Measurements from ENCODE around the gene WNT2B.

WNT2B gene

DNA sequence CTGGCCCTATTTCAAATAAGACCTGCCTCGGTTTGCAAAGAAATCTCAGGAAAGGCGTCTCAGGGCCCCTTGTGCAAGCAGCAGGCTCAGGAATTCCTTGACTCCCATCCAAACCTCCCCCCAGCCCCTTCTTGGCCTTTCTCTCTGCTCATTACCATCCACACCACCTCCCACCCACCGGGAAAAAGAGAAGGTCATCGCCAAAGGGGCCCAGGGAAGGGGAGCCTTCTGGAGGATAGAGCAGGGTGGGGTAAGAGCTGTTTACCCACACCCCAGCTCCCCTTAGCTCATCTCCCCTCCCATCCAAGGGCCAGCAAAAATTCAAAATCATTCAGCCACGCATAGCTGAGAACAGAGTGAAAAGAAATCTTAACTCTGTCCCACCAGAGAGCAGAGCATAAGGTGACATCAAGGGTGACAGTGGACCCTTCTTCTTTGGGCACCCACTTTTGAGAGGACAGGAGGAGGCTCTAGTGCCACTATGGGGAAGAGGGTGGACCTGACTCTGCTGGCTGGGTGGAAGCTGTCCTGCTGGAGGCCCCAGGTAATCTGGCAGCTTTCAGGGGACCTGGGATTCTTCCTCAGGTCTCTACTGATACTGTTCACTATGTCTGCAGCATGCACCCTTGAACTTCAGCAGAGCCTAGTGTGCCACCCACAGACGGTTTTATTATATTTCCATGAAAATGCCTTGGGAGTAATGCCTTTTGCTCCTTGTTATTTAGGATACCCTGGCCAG is 3.9 kb upstream of the WNT2B start:
- DNase-seq (ENCODE audit: low spot score) = no peak

DNA sequence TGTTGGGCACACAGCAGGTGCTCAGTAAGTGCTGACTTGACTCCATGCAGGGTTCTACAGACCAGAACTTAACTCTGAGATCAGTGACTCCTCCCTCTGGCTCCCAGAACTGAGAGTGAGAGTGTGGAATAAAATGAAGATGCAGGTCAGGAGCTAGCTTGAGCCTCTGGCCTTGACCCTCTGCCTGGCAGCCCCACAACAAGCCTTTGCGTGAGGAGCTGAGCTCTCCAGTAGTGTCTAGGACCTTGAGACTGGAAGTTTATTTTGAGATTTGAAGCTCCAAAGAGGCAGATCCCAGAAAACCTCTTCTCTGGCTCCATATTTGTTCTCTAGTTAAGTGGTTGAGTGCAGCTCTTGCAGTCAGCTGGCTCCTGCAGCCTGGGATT is 3.4 kb upstream of the WNT2B start:
- DNase-seq (ENCODE audit: low spot score) = no peak

DNA sequence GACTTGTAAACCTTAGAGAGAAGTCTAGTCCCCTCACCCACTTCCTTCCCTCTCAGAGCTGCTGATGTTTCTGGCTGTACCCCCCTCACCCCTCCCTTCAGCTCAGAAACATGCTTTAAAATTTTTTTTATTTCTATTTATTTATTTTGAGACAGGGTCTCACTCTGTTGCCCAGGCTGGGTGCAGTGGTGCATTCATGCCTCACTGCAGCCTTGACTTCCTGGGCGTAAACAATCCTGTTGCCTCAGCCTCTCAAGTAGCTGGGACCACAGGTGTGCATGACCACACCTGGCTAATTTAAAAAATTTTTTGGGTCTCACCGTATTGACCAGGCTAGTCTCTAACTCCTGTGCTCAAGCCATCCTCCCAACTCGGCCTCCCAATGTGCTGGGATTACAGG is 2.9 kb upstream of the WNT2B start:
- DNase-seq (ENCODE audit: low spot score) = no peak

DNA sequence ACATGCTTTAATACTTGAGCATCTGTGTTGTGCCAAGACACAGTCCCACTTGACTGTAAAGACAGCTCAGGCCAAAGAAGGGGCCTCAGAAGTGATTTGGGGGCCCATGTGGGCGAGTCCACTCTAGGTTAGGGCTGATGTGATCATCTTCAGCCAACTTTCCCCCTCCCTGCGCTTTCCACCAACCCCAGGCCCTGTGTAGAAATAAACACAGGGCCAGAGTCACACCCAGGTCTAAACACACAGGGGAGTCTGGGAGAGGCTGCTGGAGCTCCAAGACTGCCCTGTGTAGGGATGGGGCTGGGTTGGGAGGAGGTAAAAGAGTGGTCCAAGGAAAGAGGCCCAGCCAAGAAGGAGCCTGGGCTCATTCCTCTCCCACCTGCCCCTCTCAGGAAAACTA is 2.5 kb upstream of the WNT2B start:
- no peak for DNase-seq (ENCODE audit: low spot score)

DNA sequence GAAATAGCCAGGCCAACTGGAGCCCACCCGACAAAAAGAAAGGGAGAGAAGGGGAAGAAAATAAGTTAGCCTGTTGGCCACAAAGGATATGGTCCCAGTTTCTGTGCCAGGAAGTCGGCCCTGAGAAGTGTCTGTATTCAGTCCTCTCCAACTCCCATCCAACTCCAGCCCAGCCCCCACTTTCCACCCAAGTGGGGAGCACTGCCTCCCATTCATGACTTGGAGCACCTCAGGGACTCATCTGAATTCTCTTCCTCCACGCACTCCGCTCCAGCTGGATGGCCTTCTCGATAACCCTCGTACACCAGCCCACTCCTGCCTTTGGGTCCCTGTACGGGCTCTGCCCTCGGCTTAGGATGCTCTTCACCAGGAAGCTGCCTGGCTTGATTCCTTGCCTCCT is 2.0 kb upstream of the WNT2B start:
- DNase-seq (ENCODE audit: low spot score) = no peak

DNA sequence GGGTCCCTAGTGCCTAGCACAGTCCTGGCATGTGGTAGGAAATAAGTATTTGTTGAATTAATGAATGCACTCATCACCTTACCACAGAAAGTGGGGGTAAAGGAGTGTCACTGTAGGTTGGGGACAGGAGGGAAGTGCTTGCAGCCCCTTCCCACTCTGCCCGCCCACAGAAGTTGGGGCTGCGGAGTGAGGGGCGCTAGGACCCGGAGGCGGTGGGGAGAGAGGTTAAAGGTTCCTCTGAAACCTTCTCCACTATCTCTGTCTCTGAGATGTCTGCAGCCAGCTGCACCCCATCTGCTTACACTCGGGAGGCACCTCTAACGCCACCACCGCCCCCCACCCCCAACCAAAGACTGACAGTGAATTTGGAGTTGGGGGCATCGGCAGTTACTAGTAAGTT is 1.4 kb upstream of the WNT2B start:
- no peak for DNase-seq (ENCODE audit: low spot score)

DNA sequence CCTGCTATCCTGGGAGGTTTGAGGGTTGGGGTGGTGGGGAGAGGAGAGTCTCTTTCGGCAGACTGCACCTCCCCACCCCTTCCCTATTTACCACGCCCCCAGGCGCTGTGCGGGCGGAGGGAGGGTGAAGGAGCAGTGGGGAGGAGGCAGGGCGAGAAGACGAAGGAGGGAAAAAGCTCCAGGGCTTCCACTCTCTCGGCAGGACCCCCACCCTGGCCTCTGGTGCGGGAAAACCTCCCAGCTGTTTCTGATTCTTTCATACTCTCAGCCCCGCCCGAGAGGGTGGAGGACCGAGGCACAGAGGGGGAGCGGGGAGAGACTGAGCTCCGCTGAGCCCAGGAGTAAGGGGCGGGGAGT is 866 bp upstream of the WNT2B start:
- DNase-seq (ENCODE audit: low spot score) = no peak

DNA sequence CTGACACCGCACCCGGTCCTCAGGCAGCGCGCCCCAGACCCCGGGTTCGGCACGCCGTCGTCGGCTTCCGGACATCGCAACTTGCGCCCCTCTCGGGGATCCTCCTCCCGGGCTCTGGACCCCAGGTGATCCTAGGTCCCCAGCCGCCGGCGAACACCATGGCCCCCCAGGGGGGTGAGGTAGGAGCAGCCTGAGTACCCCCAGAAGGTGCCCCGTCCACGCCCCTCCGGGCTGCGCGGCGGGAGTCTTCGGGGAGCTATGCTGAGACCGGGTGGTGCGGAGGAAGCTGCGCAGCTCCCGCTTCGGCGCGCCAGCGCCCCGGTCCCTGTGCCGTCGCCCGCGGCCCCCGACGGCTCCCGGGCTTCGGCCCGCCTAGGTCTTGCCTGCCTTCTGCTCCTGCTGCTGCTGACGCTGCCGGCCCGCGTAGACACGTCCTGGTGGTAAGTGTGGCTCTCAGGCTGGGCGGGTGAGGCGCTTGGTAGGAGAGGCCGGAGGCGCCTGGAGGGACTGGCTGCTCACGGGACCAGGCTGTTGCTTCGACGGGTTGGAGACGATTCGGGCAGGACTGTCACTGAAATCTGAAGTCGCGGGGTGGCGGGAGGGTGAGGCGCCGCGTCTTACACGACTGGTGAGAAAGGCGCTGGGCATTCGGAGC is 367 bp downstream of the WNT2B start:
- no peak for DNase-seq (ENCODE audit: low spot score)

DNA sequence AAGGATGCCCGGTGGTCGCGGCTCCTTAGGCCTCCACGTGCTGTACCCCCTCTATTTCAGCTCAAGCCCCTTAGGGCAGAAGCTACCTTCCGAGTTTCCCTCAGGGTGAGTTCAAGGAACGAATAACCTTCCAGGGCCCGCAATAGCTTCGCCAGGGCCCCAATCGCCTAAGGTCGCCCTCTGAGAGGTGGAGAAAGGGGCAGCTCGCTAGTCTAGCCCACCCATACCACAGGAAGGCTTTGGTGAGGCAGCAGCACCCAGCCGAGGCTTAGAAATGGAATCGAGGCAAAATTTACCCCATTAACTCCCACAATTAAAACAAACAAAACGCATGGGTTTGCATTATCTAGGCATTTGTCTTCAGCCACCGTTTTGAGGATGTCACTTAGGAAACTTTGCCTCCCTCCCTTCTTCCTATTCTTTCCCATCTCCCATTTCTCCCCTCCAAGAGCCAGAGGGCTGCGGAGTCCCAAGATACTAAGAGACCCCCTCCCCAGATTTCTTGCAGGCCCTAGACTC is 954 bp downstream of the WNT2B start:
- DNase-seq (ENCODE audit: low spot score) = no peak

DNA sequence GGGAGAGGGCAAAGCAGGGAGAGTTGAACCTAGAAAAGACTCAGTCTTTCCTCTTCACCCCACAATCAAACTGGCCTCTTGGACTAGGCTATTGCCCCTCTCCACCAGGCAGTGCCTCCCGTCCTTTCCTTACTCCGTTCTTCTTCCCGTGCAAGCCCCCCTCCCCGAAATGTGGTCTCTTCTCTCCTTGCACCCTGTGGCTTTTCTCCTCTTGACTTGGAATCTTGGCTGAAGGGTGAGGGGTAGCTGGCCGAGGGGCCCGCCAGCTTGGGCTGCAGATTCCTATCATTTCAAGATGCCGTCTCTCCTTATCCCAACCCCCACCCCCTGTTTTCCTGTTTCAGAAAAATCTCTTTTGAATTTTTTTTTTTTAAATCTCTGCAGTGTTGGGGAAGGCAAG is 1.6 kb downstream of the WNT2B start:
- DNase-seq (ENCODE audit: low spot score) = no peak

DNA sequence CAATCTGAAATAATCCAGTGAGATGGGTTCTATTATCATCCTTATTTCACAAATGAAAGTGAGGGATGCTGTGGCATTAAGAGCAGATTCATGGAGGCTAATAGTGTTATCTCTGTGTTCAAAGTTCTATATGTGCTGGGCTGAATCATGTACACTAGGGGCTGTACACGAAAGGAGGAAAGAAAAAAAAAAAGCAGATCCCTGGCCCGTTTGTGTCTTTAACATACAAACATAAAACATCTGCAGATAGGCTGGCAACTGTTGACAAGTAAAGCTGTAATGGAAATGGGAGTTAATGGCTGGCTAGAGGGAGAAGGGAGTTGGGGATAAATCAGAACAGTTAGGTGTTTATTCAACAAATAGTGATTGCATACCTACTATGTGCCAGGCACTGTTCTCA is 3.1 kb downstream of the WNT2B start:
- DNase-seq (ENCODE audit: low spot score) = no peak

DNA sequence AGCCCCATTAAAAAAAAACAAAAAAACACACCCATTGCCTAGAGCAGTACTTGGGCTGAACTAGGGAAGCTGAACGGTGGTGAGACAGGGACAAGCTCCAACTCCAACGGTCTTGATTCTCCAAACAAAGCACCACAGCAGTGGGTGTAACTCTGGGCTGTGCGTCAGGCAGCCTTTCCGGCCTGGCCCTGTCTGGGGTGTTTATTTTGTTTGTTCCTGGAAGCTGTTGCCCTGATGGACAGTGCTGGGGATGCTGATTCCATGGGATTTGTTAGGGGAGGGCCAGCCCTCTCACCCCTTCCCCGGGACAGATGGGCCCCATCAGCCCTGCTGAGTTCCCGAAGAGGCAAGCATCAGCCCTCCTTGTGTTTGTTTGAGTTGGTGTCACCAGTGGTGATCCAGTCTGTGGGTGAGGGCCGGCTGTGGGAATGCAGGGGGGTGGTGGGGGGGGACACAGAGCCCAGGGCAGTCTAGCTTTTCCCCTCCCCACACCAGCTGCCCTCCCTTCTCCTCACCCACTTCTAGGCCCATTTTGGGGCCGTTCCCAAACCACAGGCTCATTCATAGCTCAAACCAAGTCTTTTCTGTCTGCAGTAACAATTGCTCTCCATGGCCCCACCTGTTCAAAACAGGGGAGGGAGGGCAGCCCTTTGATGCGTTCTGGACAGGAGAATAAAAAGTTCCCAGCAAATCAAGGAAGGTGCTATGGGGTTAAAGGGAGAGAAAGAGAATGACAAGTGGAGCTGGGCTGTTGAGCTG is 4.5 kb downstream of the WNT2B start:
- no peak for DNase-seq (ENCODE audit: low spot score)

DNA sequence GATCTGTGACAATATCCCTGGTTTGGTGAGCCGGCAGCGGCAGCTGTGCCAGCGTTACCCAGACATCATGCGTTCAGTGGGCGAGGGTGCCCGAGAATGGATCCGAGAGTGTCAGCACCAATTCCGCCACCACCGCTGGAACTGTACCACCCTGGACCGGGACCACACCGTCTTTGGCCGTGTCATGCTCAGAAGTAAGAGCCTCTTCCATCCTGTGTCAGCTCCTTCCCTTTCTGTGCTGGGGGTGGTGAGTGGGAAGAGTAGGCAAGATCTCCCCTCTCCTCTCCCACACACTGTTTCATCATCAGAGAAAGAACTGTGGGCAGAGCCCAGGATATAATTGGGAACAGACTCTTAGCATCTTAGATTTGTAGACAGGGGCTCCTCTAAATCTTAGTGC is 6.1 kb downstream of the WNT2B start:
- DNase-seq (ENCODE audit: low spot score) = no peak

DNA sequence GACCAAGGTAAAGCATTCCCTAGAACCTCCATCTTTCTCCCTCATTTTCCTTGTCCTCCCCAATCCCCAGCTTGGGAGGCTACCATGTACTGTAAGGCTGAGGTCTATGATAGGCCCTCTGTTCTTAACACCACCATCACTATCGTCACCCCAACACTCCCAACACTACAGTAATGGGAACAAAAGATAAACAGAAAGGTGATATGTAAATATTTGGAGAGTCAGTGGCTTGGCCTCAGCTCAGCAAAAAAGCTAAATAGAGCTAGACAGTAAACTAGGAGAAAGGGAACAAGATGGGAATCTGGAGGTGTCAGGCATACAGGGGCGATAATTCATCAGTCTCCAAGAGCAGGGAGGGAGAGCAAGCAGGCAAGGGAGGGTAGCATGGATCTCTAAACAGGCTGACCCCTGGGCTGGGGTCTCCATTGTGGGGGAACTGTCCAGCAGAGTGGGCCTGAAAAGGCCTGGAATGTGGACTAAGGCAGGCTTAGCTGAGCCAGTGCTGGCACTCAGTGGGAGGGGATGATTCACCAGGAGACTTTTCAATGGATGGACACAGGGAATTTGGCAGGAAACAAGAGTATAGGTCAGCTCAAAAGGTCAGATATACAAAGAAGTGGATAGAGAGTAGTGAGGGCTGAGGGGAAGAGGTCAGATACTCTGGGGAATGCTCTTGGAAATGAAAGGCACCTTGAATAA is 6.7 kb downstream of the WNT2B start:
- no peak for DNase-seq (ENCODE audit: low spot score)

DNA sequence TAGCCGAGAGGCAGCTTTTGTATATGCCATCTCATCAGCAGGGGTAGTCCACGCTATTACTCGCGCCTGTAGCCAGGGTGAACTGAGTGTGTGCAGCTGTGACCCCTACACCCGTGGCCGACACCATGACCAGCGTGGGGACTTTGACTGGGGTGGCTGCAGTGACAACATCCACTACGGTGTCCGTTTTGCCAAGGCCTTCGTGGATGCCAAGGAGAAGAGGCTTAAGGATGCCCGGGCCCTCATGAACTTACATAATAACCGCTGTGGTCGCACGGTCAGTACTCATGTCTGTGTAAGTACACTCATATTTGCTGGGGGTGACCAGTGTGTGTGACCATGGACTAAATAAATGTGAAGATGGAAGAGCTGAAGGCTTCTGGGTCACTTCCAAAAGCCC is 7.4 kb downstream of the WNT2B start:
- DNase-seq (ENCODE audit: low spot score) = no peak

DNA sequence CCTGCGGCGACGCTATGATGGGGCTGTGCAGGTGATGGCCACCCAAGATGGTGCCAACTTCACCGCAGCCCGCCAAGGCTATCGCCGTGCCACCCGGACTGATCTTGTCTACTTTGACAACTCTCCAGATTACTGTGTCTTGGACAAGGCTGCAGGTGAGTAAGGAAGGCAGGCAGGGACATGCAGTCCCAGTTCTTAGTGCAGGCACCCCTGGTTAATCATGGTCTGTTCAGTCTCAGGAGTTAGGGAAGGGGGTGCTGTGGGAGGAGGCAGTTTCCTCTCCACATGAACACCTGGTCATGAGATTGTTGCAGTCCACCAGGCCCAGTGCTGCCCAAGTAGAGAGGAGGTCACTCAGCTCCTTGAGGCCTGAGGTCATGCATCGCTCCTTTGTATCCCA is 8.5 kb downstream of the WNT2B start:
- DNase-seq (ENCODE audit: low spot score) = no peak

DNA sequence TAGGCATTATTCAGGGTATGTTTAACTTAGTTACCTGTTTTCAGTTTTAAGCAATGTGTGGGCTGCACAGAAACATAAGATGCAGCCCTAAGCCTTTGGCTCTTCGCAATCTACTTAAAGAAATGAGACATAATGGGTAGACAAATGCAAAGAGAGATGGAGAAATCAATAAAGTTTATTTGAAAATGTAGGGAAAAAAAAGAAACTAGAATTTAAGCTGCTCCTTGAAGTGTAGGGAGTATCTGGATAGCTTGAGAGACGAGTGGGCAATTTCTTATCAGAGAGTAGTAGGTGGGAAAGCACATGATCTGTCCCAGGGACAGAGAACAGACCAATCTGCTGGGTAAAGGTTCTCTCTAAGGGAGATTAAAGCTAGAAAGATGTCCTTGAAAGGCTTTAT is 8.9 kb downstream of the WNT2B start:
- no peak for DNase-seq (ENCODE audit: low spot score)

DNA sequence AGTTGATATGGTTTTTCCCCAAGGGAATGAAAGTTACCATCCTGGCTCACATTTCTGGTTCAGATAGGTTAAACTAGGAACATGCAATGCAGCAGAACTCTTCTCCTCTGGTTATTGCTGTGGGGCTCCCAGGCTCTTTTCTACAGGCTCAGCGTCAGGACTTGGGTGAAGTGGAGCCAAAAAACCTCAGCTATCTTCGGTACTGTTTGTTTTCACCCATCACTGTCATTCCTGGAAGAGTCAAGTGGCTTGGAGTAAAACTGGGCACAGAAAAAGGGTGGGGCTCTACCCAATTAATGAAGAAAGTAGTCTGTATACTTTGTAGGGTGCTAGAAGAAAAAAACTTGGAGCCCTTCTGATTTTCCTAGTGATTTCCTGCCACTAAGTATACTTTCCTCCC is 9.4 kb downstream of the WNT2B start:
- DNase-seq (ENCODE audit: low spot score) = no peak

DNA sequence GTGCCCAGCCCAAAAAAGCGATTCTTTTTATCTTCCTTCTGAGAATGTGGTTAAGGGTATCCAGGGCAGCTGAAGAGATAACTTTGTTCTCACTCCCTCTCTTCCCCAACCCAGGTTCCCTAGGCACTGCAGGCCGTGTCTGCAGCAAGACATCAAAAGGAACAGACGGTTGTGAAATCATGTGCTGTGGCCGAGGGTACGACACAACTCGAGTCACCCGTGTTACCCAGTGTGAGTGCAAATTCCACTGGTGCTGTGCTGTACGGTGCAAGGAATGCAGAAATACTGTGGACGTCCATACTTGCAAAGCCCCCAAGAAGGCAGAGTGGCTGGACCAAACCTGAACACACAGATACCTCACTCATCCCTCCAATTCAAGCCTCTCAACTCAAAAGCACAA is 11.4 kb downstream of the WNT2B start:
- no peak for DNase-seq (ENCODE audit: low spot score)

DNA sequence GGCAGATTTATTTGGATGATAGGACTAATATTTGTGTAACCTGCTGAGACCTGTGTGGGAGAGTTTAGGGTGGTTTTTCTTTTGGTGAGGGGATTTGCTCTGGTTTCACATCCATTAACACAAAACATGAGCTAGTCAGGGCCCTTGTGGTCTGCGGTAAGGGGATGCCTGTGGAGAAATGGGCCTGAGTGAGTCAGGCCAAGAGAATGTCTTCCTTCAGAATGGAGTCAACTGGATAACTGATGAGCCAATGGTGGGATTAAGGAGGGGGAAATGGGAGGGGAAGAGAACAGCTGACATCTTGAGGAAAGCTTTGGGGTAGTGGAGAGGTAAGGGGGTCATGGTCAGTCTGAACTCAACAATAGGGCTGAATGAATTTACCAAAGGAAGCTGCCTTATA is 13.9 kb downstream of the WNT2B start:
- DNase-seq (ENCODE audit: low spot score) = no peak

DNA sequence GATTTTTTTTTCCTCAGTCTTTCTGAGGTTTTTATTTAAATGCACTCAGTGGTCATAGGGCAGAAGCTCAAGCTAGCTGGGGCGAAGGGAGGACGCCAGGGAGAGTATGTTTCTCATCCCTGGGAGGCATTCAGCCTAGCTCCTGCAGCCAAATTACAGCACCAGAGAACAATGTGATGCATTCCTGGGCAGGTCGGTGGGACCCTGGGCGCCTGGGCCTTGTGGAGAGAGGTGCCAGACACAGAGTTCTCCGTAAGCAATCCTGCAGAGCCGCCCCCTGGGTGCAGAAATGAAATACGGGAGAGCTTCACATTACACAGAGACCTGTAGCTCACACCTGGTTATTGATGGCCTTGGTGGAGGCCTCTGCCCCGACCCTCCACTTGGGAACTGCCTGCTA is 15.5 kb downstream of the WNT2B start:
- DNase-seq (ENCODE audit: low spot score) = no peak

DNA sequence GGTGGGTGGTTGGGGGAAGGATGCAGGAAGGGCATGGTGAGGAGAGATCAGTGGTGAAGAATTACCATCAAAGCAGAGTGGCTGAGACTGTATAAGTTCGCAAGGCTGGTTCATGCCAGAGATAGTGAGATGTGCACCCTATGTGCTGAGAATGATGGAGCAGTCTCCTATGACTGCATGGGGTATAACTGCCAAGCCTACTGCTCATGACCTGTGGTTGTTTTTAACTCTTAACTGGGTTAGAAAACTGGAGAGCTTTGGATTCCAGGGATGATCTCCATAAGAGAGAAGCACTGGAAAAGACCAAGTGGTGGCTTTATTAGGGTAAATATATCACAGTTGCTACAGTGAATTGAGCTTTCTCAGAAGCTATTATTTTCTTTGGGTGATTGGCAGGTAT is 16.2 kb downstream of the WNT2B start:
- DNase-seq (ENCODE audit: low spot score) = no peak

Data from Ammon's horn (tissue), 1 donor.